ENCODE measurements around the gene APOF. TPM values are rescaled to one million over a fixed set of nuclear protein-coding genes. Genes with fewer than 3 reads are reported as not detected.
A peak's percentile ranks its signal among the peaks of the same experiment; 100 is the strongest.

APOF gene
- total and polyA plus RNA-seq, 9 of the 15 experiments (the other 6 are each of a cell fraction or from before 2014, with no cell fraction given): 0.09 to 0.15 (median 0.12) TPM; not detected in 5

- TF ChIP-seq FOXM1 (IDR thresholded peaks at IDR 0.05; ENCODE audit: low read depth) (no peak), FOXM1 (CRISPR knock-in tag; IDR thresholded peaks at IDR 0.05; ENCODE audit: low read depth) (no peak), SIN3B (IDR thresholded peaks at IDR 0.05; ENCODE audit: low read depth) (no peak; the same call in 1 of the 2 replicates), NR1H2 (CRISPR knock-in tag; IDR thresholded peaks at IDR 0.05) (no peak), POU5F1 (IDR thresholded peaks at IDR 0.05; ENCODE audit: borderline replicate concordance, low read depth, low read length, partially characterized antibody) (peak; percentile 7), PRMT5 (CRISPR knock-in tag; IDR thresholded peaks at IDR 0.05) (no peak), CCAR2 (IDR thresholded peaks at IDR 0.05; ENCODE audit: low read depth, low read length) (no peak), RBM14 (IDR thresholded peaks at IDR 0.05; ENCODE audit: borderline replicate concordance, insufficient read depth, low read depth, low read length) (no peak), ZNF766 (CRISPR knock-in tag; conservative IDR thresholded peaks at IDR 0.05) (peak; percentile 93), MITF (IDR thresholded peaks at IDR 0.05) (peak; percentile 72; the same call in 1 of the 2 replicates), FOXP1 (CRISPR knock-in tag; IDR thresholded peaks at IDR 0.05) (peak; percentile 60; the same call in 1 of the 2 replicates), ZNF124 (CRISPR knock-in tag; IDR thresholded peaks at IDR 0.05) (no peak), GABPB1 (CRISPR knock-in tag; IDR thresholded peaks at IDR 0.05) (peak; percentile 80), PPARD (CRISPR knock-in tag; IDR thresholded peaks at IDR 0.05) (no peak), C11orf30 (IDR thresholded peaks at IDR 0.05; ENCODE audit: low read depth) (peak; percentile 73), PHF8 (IDR thresholded peaks at IDR 0.05; ENCODE audit: borderline replicate concordance, low read length) (peak; percentile 85; the same call in 1 of the 2 replicates), SAP30 (IDR thresholded peaks at IDR 0.05; ENCODE audit: borderline replicate concordance, insufficient read depth, low read depth, low read length, poor library complexity, severe bottlenecking) (peak; percentile 53), TOE1 (IDR thresholded peaks at IDR 0.05; ENCODE audit: borderline replicate concordance) (peak; percentile 95), TOE1 (CRISPR knock-in tag; IDR thresholded peaks at IDR 0.05; ENCODE audit: borderline replicate concordance, low read depth) (no peak), ETS1 (conservative IDR thresholded peaks at IDR 0.05; ENCODE audit: control insufficient read depth, low read depth, low read length) (peak; percentile 97), NCOR1 (IDR thresholded peaks at IDR 0.05) (no peak), XRCC5 (IDR thresholded peaks at IDR 0.05; ENCODE audit: low read depth, low read length) (peak; percentile 57; the same call in 1 of the 2 replicates), MAFK (IDR thresholded peaks at IDR 0.05; ENCODE audit: low read length) (no peak), NFIX (CRISPR knock-in tag; IDR thresholded peaks at IDR 0.05; ENCODE audit: low read depth) (no peak), SMAD4 (CRISPR knock-in tag; conservative IDR thresholded peaks at IDR 0.05) (0 out of 2 replicates have a peak, but pooled peaks have one; percentile 17), MED1 (CRISPR knock-in tag; IDR thresholded peaks at IDR 0.05; ENCODE audit: borderline replicate concordance) (no peak)
Measured at GRCh38 chr12:56315622-56316473, 46.8 kb downstream of the APOF start, which contains the start of gene CNPY2 (continued).

Data from K562 (cell line).